ENCODE results near the gene GSG1L.
"Not testable (repeated sequence)": the region's sequence is repeated elsewhere in the genome, so short reads cannot be mapped to it uniquely, and the experiment has no call there.

Gene GSG1L

GRCh38 chr16:27977966-27978365, 85.5 kb downstream of the GSG1L start:
- DNase-seq: no peak

GRCh38 chr16:27976990-27977389, 86.5 kb downstream of the GSG1L start:
- no peak for DNase-seq

GRCh38 chr16:27974896-27975540, 88.5 kb downstream of the GSG1L start:
- no peak for DNase-seq

GRCh38 chr16:27973678-27974077, 89.8 kb downstream of the GSG1L start:
- DNase-seq: no peak

- DNase-seq: peak; percentile 18
Observed at GRCh38 chr16:27972500-27972899, 91.0 kb downstream of the GSG1L start.

- DNase-seq: no peak
Observed at GRCh38 chr16:27969574-27969973, 93.9 kb downstream of the GSG1L start.

GRCh38 chr16:27967169-27967568, 96.3 kb downstream of the GSG1L start:
- no peak for DNase-seq

- no peak for DNase-seq
Observed at GRCh38 chr16:27966756-27967155, 96.8 kb downstream of the GSG1L start.

GRCh38 chr16:27965801-27966200, 97.7 kb downstream of the GSG1L start:
- no peak for DNase-seq

GRCh38 chr16:27963471-27963965, 100.0 kb downstream of the GSG1L start:
- no peak for DNase-seq

- no peak for DNase-seq
Observed at GRCh38 chr16:27962197-27962596, 101.3 kb downstream of the GSG1L start.

- DNase-seq: no peak
Observed at GRCh38 chr16:27961296-27961620, 102.3 kb downstream of the GSG1L start.

- DNase-seq: no peak
Observed at GRCh38 chr16:27960619-27961295, 102.8 kb downstream of the GSG1L start.

- no peak for DNase-seq
Observed at GRCh38 chr16:27959914-27960313, 103.6 kb downstream of the GSG1L start.

- DNase-seq: no peak
Observed at GRCh38 chr16:27954191-27954590, 109.3 kb downstream of the GSG1L start.

GRCh38 chr16:27952811-27953210, 110.7 kb downstream of the GSG1L start:
- no peak for DNase-seq

GRCh38 chr16:27951489-27952120, 111.9 kb downstream of the GSG1L start:
- no peak for DNase-seq

- DNase-seq: no peak
Observed at GRCh38 chr16:27950206-27950887, 113.2 kb downstream of the GSG1L start.

GRCh38 chr16:27947696-27948095, 115.8 kb downstream of the GSG1L start:
- no peak for DNase-seq

GRCh38 chr16:27945233-27945973, 118.1 kb downstream of the GSG1L start:
- no peak for DNase-seq

- DNase-seq: no peak
Observed at GRCh38 chr16:27943766-27944165, 119.7 kb downstream of the GSG1L start.

- DNase-seq: not testable (repeated sequence)
Observed at GRCh38 chr16:27942071-27942470, 121.4 kb downstream of the GSG1L start.

- DNase-seq: no peak
Observed at GRCh38 chr16:27935076-27935475, 128.4 kb downstream of the GSG1L start.
